Endodermal cell (in vitro differentiated cells): ENCODE results near the gene GABRR3. TPM values are rescaled to one million over a fixed set of nuclear protein-coding genes. Genes with fewer than 3 reads are reported as not detected.

Source experiments
- DNase-seq: peaks from one replicate; pipeline ENCODE4 v3.0.0-alpha.2; 2017
- H3K27ac ChIP-seq: 2 replicates; pipeline ENCODE4 v1.5.1; 2013; ENCODE audit warnings: mild to moderate bottlenecking, low read depth, low read length, moderate library complexity
- H3K27me3 ChIP-seq: 2 replicates; pipeline ENCODE4 v1.6.1; 2013; ENCODE audit warnings: mild to moderate bottlenecking, low read length, moderate library complexity; ENCODE audit not compliant: insufficient read depth, control insufficient read depth, poor library complexity, severe bottlenecking
- H3K36me3 ChIP-seq: 2 replicates; pipeline ENCODE4 v1.7.0; 2013; ENCODE audit warnings: mild to moderate bottlenecking, low read length, moderate library complexity; ENCODE audit not compliant: control insufficient read depth, insufficient read depth
- H3K4me1 ChIP-seq: one replicate; pipeline ENCODE4 v1.7.0; 2013; ENCODE audit warnings: low read length; ENCODE audit not compliant: control insufficient read depth, insufficient read depth
- H3K4me3 ChIP-seq: 2 replicates; pipeline ENCODE4 v1.5.1; 2013; ENCODE audit warnings: mild to moderate bottlenecking, low read length, moderate library complexity
- H3K9ac ChIP-seq: 2 replicates; pipeline ENCODE4 v1.6.1; 2013; ENCODE audit warnings: mild to moderate bottlenecking, low read length, moderate library complexity; ENCODE audit not compliant: poor library complexity, severe bottlenecking; ENCODE audit errors: extremely low read depth
- H3K9me3 ChIP-seq: 2 replicates; pipeline ENCODE4 v1.6.1; 2013; ENCODE audit warnings: mild to moderate bottlenecking, low read length, moderate library complexity; ENCODE audit not compliant: control insufficient read depth
- H3K27ac Mint-ChIP-seq: 2 replicates; pipeline ENCODE4 v1.8.0; 2020; ENCODE audit warnings: mixed read lengths
- H3K27me3 Mint-ChIP-seq: 2 replicates; pipeline ENCODE4 v1.8.0; 2021; ENCODE audit warnings: mild to moderate bottlenecking, mixed read lengths; ENCODE audit not compliant: insufficient read depth
- H3K36me3 Mint-ChIP-seq: 2 replicates; pipeline ENCODE4 v1.8.0; 2020; ENCODE audit warnings: low read depth, mixed read lengths
- H3K4me1 Mint-ChIP-seq: 2 replicates; pipeline ENCODE4 v1.8.0; 2020; ENCODE audit warnings: mixed read lengths
- H3K4me3 Mint-ChIP-seq: 2 replicates; pipeline ENCODE4 v1.8.0; 2020; ENCODE audit warnings: mild to moderate bottlenecking, moderate library complexity, mixed read lengths
- H3K9me3 Mint-ChIP-seq: 2 replicates; pipeline ENCODE4 v1.8.0; 2020; ENCODE audit warnings: mild to moderate bottlenecking, mixed read lengths
- CTCF ChIP-seq: fragments of 200-600 bp; sonication (generic); conservative IDR thresholded peaks from 2 replicates; pipeline ENCODE4 v1.5.0; 2021; ENCODE audit warnings: antibody characterized with exemption, mild to moderate bottlenecking
- WGBS, 2 experiments: methylation state at CpG; one replicate each; pipeline versions ENCODE4 v1.1.5 to v1.1.7; 2013; ENCODE audit warnings: missing lambda C conversion rate in 2 of 2, mixed read lengths in 1 of 2; ENCODE audit not compliant: insufficient coverage in 1 of 2, insufficient read length in 1 of 2; 5-methylcytosine and 5-hydroxymethylcytosine counted together
- total RNA-seq, 2 donors: library from RNA; stranded (reverse); fragmentation: NEBNext Ultra II Directional in 1 of 2; extraction: Animal tissue kit (Norgen Biotek cat#: 25700) in 1 of 2; gene quantifications; 2 replicates in 1 of 2; 3 replicates in 1 of 2; pipeline ENCODE4 v1.2.1, GENCODE V29; 2021

Gene GABRR3
- total RNA-seq, 2 donors from 2014 or later, result not detected

GRCh38 chr3:98068824-98069223 lies 33.7 kb upstream of the GABRR3 start:
- H3K36me3 ChIP-seq, result no peaks in the 10 kb centered on the region
- Mint-ChIP-seq H3K4me1 (no peaks in the 10 kb centered on the region), H3K27ac (no peak overlapping the region), H3K9me3 (no peaks in the 10 kb centered on the region), H3K36me3 (no peaks in the 10 kb centered on the region), H3K4me3 (no peak overlapping the region), H3K27me3 (no peaks in the 10 kb centered on the region)
- 87% methylated on average over 1 of the region's 2 CpGs; no CpG with 5 or more reads in 1 of the 2 experiments for WGBS, 2 experiments
- TF ChIP-seq CTCF, result peak; percentile 78
- H3K27me3 ChIP-seq, result no peaks in the 10 kb centered on the region
- H3K4me3 ChIP-seq, result no peak overlapping the region
- H3K9me3 ChIP-seq, result no peaks in the 10 kb centered on the region
- no peak overlapping the region for H3K27ac ChIP-seq
- no peaks in the 10 kb centered on the region for H3K4me1 ChIP-seq
- DNase-seq, result no peak
- H3K9ac ChIP-seq, result no peak overlapping the region

- 77 to 100% methylated on average over 1 to 6 of the region's 7 CpGs for WGBS, 2 experiments
- Mint-ChIP-seq H3K36me3 (no peaks in the 10 kb centered on the region), H3K27me3 (no peaks in the 10 kb centered on the region), H3K9me3 (no peaks in the 10 kb centered on the region), H3K27ac (no peak overlapping the region), H3K4me1 (peaks cover 3% of the 10 kb centered on the region), H3K4me3 (no peak overlapping the region)
- H3K4me3 ChIP-seq, result no peak overlapping the region
- no peak for TF ChIP-seq CTCF
- no peaks in the 10 kb centered on the region for H3K36me3 ChIP-seq
- no peaks in the 10 kb centered on the region for H3K9me3 ChIP-seq
- no peak overlapping the region for H3K27ac ChIP-seq
- H3K9ac ChIP-seq, result no peak overlapping the region
- H3K4me1 ChIP-seq, result no peaks in the 10 kb centered on the region
- no peak for DNase-seq
- H3K27me3 ChIP-seq, result no peaks in the 10 kb centered on the region
Observed at GRCh38 chr3:98058244-98058960, 23.3 kb upstream of the GABRR3 start.

GRCh38 chr3:98057631-98058030 lies 22.5 kb upstream of the GABRR3 start:
- WGBS, 2 experiments, result 100% methylated on average over 1 of the region's 1 CpG; no CpG with 5 or more reads in 1 of the 2 experiments
- Histone ChIP-seq H3K4me1 (no peaks in the 10 kb centered on the region), H3K9me3 (no peaks in the 10 kb centered on the region), H3K36me3 (no peaks in the 10 kb centered on the region), H3K27ac (no peak overlapping the region), H3K4me3 (no peak overlapping the region), H3K9ac (no peak overlapping the region), H3K27me3 (no peaks in the 10 kb centered on the region)
- Mint-ChIP-seq H3K9me3 (no peaks in the 10 kb centered on the region), H3K36me3 (no peaks in the 10 kb centered on the region), H3K27ac (no peak overlapping the region), H3K27me3 (no peaks in the 10 kb centered on the region), H3K4me1 (peaks cover 3% of the 10 kb centered on the region), H3K4me3 (no peak overlapping the region)
- TF ChIP-seq CTCF, result no peak
- DNase-seq, result no peak
